Astrocyte of the spinal cord (primary cell): ENCODE measurements around the gene CHAC2.
A peak's percentile ranks its signal among the peaks of the same experiment; 100 is the strongest.
"Not testable (repeated sequence)": the region's sequence is repeated elsewhere in the genome, so short reads cannot be mapped to it uniquely, and the experiment has no call there.

ENCODE experiments used
- DNase-seq: peaks from one replicate; pipeline ENCODE4 v3.0.0; 2011; ENCODE audit warnings: low read depth, low spot score
- H3K4me3 ChIP-seq: 2 replicates; pipeline ENCODE4 v1.5.1; 2011; ENCODE audit warnings: low read depth, mild to moderate bottlenecking, low read length, moderate library complexity
- CTCF ChIP-seq: IDR thresholded peaks from 2 replicates; pipeline ENCODE4 v1.5.1; 2012; ENCODE audit warnings: low read depth, mild to moderate bottlenecking, low read length, inconsistent platforms
- in situ Hi-C: cut with HindIII; loops from 2 replicates; pipeline ENCODE4 v1.10.0; 2017; ENCODE audit warnings: low sequenced_read_pairs

The CHAC2 gene

GRCh38 chr2:53820048-53820447, 52.4 kb downstream of the CHAC2 start:
- DNase-seq, result no peak
- no peak overlapping the region for H3K4me3 ChIP-seq
- in situ Hi-C loops, result no loop called here
- no peak for TF ChIP-seq CTCF

GRCh38 chr2:53820711-53821110, 53.1 kb downstream of the CHAC2 start:
- H3K4me3 ChIP-seq, result no peak overlapping the region
- in situ Hi-C loops, result no loop called here
- TF ChIP-seq CTCF, result no peak
- no peak for DNase-seq

- no peak overlapping the region for H3K4me3 ChIP-seq
- in situ Hi-C loops, result no loop called here
Measured at GRCh38 chr2:53821810-53822209, 54.2 kb downstream of the CHAC2 start.

GRCh38 chr2:53823639-53824038, 56.0 kb downstream of the CHAC2 start:
- H3K4me3 ChIP-seq, DNase-seq, in situ Hi-C loops: not testable (repeated sequence)
- peak; percentile 7 for TF ChIP-seq CTCF

More at GRCh38 chr2:53821810-53822209, 54.2 kb downstream of the CHAC2 start:
- TF ChIP-seq CTCF, result no peak
- DNase-seq, result no peak
